Measurements from ENCODE around the gene ARHGAP23. TPM values are rescaled to one million over a fixed set of nuclear protein-coding genes. Genes with fewer than 3 reads are reported as not detected.

The ARHGAP23 gene
- polyA plus RNA-seq, 1 donor (not counting 4 experiments of a cell fraction or from before 2014, with no cell fraction given): 6.1 TPM

DNA sequence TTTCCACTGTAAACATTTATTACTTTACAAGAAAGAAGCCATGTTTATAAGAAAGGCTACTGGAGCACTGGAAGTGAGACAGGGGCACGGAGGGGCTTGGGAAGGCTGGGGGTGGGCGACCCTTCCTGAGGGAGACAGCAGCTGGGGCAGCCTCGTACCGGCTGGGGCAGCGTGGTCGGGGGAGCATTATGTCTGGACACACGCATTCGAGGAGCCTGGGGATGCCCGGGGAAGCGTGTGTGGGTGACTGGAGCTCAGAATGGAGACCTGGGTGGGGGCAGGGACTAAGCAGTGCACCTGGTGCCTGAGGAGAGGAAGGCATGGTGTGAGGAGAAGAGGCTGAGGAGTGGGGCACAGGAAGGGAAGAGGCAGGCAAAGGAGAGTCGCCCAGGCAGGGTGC, 113.0 kb downstream of the ARHGAP23 start:
- Histone ChIP-seq H3K4me1 (ENCODE audit: control insufficient read depth, extremely low read depth, insufficient read depth, low read length) (no peaks in the 10 kb centered on the region), H3K27ac (ENCODE audit: control insufficient read depth, insufficient read depth, low read length) (no peak overlapping the region), H3K9ac (ENCODE audit: control insufficient read depth, extremely low read depth, insufficient read depth, low read length) (no peak overlapping the region), H3K4me2 (ENCODE audit: control insufficient read depth, extremely low read depth, insufficient read depth, low read depth, low read length) (no peak overlapping the region), H4K20me1 (ENCODE audit: control insufficient read depth, extremely low read depth, insufficient read depth, low read length) (no peaks in the 10 kb centered on the region), H3K9me1 (ENCODE audit: control insufficient read depth, extremely low read depth, insufficient read depth, low read length) (no peaks in the 10 kb centered on the region), H3K79me2 (ENCODE audit: control insufficient read depth, insufficient read depth, low read length) (no peaks in the 10 kb centered on the region), H3K27me3 (ENCODE audit: control insufficient read depth, extremely low read depth, insufficient read depth, low read length) (peaks cover 5% of the 10 kb centered on the region), H2AFZ (ENCODE audit: control insufficient read depth, low read length) (no peak overlapping the region), H3K4me3 (ENCODE audit: control insufficient read depth in 2 of 3, extremely low read depth in 1 of 3, insufficient read depth in 2 of 3, low read depth in 1 of 3, low read length in 3 of 3) (no peak overlapping the region), H3K9me3 (ENCODE audit: control insufficient read depth, low read depth, low read length) (no peaks in the 10 kb centered on the region), H3K36me3 (ENCODE audit: control insufficient read depth in 2 of 2, extremely low read depth in 1 of 2, insufficient read depth in 2 of 2, low read length in 2 of 2) (no peaks in the 10 kb centered on the region)
- DNase-seq (ENCODE audit: low read depth, low spot score) (no peak), FAIRE-seq (no peak)
- TF ChIP-seq EZH2 (IDR thresholded peaks at IDR 0.05; ENCODE audit: low read length): no peak
- TF ChIP-seq CTCF (optimal IDR thresholded peaks at IDR 0.05 in 1 of 3, IDR thresholded peaks at IDR 0.05 in 1 of 3, conservative IDR thresholded peaks at IDR 0.05 in 1 of 3; ENCODE audit: extremely low read depth in 1 of 3, insufficient read depth in 2 of 3, low read length in 3 of 3): no peak
- dilution Hi-C loops (cut with MboI; ENCODE audit: extremely low pct_ligation_motif_present, low sequenced_read_pairs): no loop called here

DNA sequence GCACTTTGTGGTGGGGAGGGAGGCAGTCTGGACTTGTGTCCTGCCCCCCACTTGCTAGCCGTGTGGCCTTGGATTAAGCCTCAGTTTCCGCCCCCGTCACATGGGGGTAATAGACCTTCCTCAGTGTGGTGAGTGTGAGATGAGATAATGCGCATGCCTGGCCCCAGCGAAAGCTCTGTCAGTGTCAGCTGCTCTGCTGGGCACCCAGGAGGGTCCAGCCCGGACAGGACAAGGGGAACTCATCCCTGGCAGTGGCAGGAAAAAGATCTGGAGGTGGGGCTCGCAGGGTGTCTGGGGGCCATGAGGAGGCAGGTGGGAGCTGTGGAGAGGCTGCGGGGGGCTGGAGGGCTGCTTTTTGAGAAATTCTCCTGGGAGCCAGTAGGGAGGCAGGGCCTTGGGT, 114.0 kb downstream of the ARHGAP23 start:
- Histone ChIP-seq H3K79me2 (ENCODE audit: control insufficient read depth, insufficient read depth, low read length) (no peaks in the 10 kb centered on the region), H3K4me1 (ENCODE audit: control insufficient read depth, extremely low read depth, insufficient read depth, low read length) (no peaks in the 10 kb centered on the region), H4K20me1 (ENCODE audit: control insufficient read depth, extremely low read depth, insufficient read depth, low read length) (no peaks in the 10 kb centered on the region), H3K9me3 (ENCODE audit: control insufficient read depth, low read depth, low read length) (no peaks in the 10 kb centered on the region), H3K27ac (ENCODE audit: control insufficient read depth, insufficient read depth, low read length) (no peak overlapping the region), H3K9ac (ENCODE audit: control insufficient read depth, extremely low read depth, insufficient read depth, low read length) (no peak overlapping the region), H3K4me2 (ENCODE audit: control insufficient read depth, extremely low read depth, insufficient read depth, low read depth, low read length) (no peak overlapping the region), H3K27me3 (ENCODE audit: control insufficient read depth, extremely low read depth, insufficient read depth, low read length) (no peaks in the 10 kb centered on the region), H3K9me1 (ENCODE audit: control insufficient read depth, extremely low read depth, insufficient read depth, low read length) (no peaks in the 10 kb centered on the region), H3K36me3 (ENCODE audit: control insufficient read depth in 2 of 2, extremely low read depth in 1 of 2, insufficient read depth in 2 of 2, low read length in 2 of 2) (no peaks in the 10 kb centered on the region), H2AFZ (ENCODE audit: control insufficient read depth, low read length) (no peak overlapping the region), H3K4me3 (ENCODE audit: control insufficient read depth in 2 of 3, extremely low read depth in 1 of 3, insufficient read depth in 2 of 3, low read depth in 1 of 3, low read length in 3 of 3) (no peak overlapping the region)
- FAIRE-seq (no peak), DNase-seq (ENCODE audit: low read depth, low spot score) (no peak)
- dilution Hi-C loops (cut with MboI; ENCODE audit: extremely low pct_ligation_motif_present, low sequenced_read_pairs): no loop called here
- TF ChIP-seq EZH2 (IDR thresholded peaks at IDR 0.05; ENCODE audit: low read length): no peak
- TF ChIP-seq CTCF (optimal IDR thresholded peaks at IDR 0.05 in 1 of 3, IDR thresholded peaks at IDR 0.05 in 1 of 3, conservative IDR thresholded peaks at IDR 0.05 in 1 of 3; ENCODE audit: extremely low read depth in 1 of 3, insufficient read depth in 2 of 3, low read length in 3 of 3): no peak

Data from keratinocyte (primary cell).